ENCODE measurements around the gene SNAPC2. TPM values are rescaled to one million over a fixed set of nuclear protein-coding genes. Genes with fewer than 3 reads are reported as not detected.

Gene SNAPC2
- total and polyA plus RNA-seq, 4 donors, result 7.6 to 32.1 (median 21.1) TPM

GRCh38 chr19:7903244-7904073 lies 16.7 kb upstream of the SNAPC2 start, which contains the start of gene MAP2K7:
TSS of gene MAP2K7 (plus strand) at chr19:7903877. CDS start at chr19:7903945, 68 bp downstream.
- DNase-seq (peak; percentile 100), ATAC-seq (ENCODE audit: insufficient read depth, low FRiP score) (peak; percentile 92)
- Histone ChIP-seq H3K9me3 (ENCODE audit: control insufficient read depth in 4 of 4, insufficient read depth in 3 of 4, low read length in 3 of 4) (peaks cover 0 to under 1% (median 0%) of the 10 kb centered on the region in 4 donors), H3K27ac (ENCODE audit: low read depth in 1 of 2, low read length in 1 of 2) (peak within 1 kb of the TSS; percentile 89 to 94), H3K27me3 (ENCODE audit: control insufficient read depth in 3 of 3, insufficient read depth in 3 of 3, low read length in 2 of 3) (no peaks in the 10 kb centered on the region), H3K4me3 (peak within 1 kb of the TSS; percentile 74), H3K9ac (ENCODE audit: insufficient read depth in 1 of 2, low read length in 2 of 2) (peak within 1 kb of the TSS; percentile 72 to 75), H3K4me1 (ENCODE audit: control insufficient read depth in 5 of 5, insufficient read depth in 5 of 5, low read length in 5 of 5) (peaks cover 0 to 22% (median 6%) of the 10 kb centered on the region in 5 donors), H3K36me3 (ENCODE audit: control insufficient read depth in 4 of 4, insufficient read depth in 4 of 4, low read length in 4 of 4) (peaks cover 0 to 11% (median 2%) of the 10 kb centered on the region in 4 donors)
- WGBS, 2 donors, result 0% methylated on average over 62 to 89 of the region's 89 CpGs
- peak; percentile 64 for TF ChIP-seq CTCF (IDR thresholded peaks at IDR 0.05; ENCODE audit: control extremely low read depth, extremely low read depth)

GRCh38 chr19:7904074-7905020 lies 15.8 kb upstream of the SNAPC2 start:
- Histone ChIP-seq H3K27ac (ENCODE audit: low read depth in 1 of 2, low read length in 1 of 2) (peak overlapping the region; percentile 89 to 94), H3K27me3 (ENCODE audit: control insufficient read depth in 3 of 3, insufficient read depth in 3 of 3, low read length in 2 of 3) (no peaks in the 10 kb centered on the region), H3K9ac (ENCODE audit: insufficient read depth in 1 of 2, low read length in 2 of 2) (peak overlapping the region; percentile 72 to 75), H3K36me3 (ENCODE audit: control insufficient read depth in 4 of 4, insufficient read depth in 4 of 4, low read length in 4 of 4) (peaks cover 0 to 17% (median 2%) of the 10 kb centered on the region in 4 donors), H3K4me1 (ENCODE audit: control insufficient read depth in 5 of 5, insufficient read depth in 5 of 5, low read length in 5 of 5) (peaks cover 0 to 22% (median 6%) of the 10 kb centered on the region in 5 donors), H3K9me3 (ENCODE audit: control insufficient read depth in 4 of 4, insufficient read depth in 3 of 4, low read length in 3 of 4) (peaks cover 0 to 2% (median 0%) of the 10 kb centered on the region in 4 donors), H3K4me3 (peak overlapping the region; percentile 74)
- 10 to 21% methylated on average over 37 to 68 of the region's 68 CpGs for WGBS, 2 donors
- ATAC-seq (ENCODE audit: insufficient read depth, low FRiP score) (peak; percentile 39), DNase-seq (peak in 1 of 3 donors; percentile 33)
- no peak for TF ChIP-seq CTCF (IDR thresholded peaks at IDR 0.05; ENCODE audit: control extremely low read depth, extremely low read depth)

- Histone ChIP-seq H3K9me3 (ENCODE audit: control insufficient read depth in 4 of 4, insufficient read depth in 3 of 4, low read length in 3 of 4) (peaks cover 0 to 5% (median 0%) of the 10 kb centered on the region in 4 donors), H3K4me3 (no peak overlapping the region), H3K27me3 (ENCODE audit: control insufficient read depth in 3 of 3, insufficient read depth in 3 of 3, low read length in 2 of 3) (no peaks in the 10 kb centered on the region), H3K4me1 (ENCODE audit: control insufficient read depth in 5 of 5, insufficient read depth in 5 of 5, low read length in 5 of 5) (peaks cover 0 to 22% (median 6%) of the 10 kb centered on the region in 5 donors), H3K36me3 (ENCODE audit: control insufficient read depth in 4 of 4, insufficient read depth in 4 of 4, low read length in 4 of 4) (peaks cover 0 to 26% (median 4%) of the 10 kb centered on the region in 4 donors), H3K27ac (ENCODE audit: low read depth in 1 of 2, low read length in 1 of 2) (no peak overlapping the region), H3K9ac (ENCODE audit: insufficient read depth in 1 of 2, low read length in 2 of 2) (no peak overlapping the region)
- ATAC-seq (ENCODE audit: insufficient read depth, low FRiP score) (no peak), DNase-seq (no peak)
- WGBS, 2 donors, result 77 to 86% methylated on average over 8 to 10 of the region's 10 CpGs
- no peak for TF ChIP-seq CTCF (IDR thresholded peaks at IDR 0.05; ENCODE audit: control extremely low read depth, extremely low read depth)
These were observed 14.9 kb upstream of the SNAPC2 start for GRCh38 chr19:7905268-7905667.

Data from lung (tissue), 12 donors.